K562 (cell line): ENCODE results near the gene JMJD1C. TPM values are rescaled to one million over a fixed set of nuclear protein-coding genes. Genes with fewer than 3 reads are reported as not detected.
A peak's percentile ranks its signal among the peaks of the same experiment; 100 is the strongest.

Experiments used
- AFF1 ChIP-seq, 2 experiments: fragments of 450-650 bp; IDR thresholded peaks; 2 replicates each; pipeline ENCODE4 v1.6.1; 2018; ENCODE audit warnings: mild to moderate bottlenecking in 2 of 2, low read depth in 1 of 2; ENCODE audit not compliant: partially characterized antibody in 2 of 2
- ATF1 ChIP-seq, 2 experiments: fragments of 450-650 bp in 1 of 2; IDR thresholded peaks; 2 replicates each; pipeline ENCODE4 v1.6.1; 2016; ENCODE audit warnings: missing compliant biosample characterization in 1 of 2, missing genetic modification characterization in 1 of 2
- GTF2E2 ChIP-seq: fragments of 200-800 bp; sonication (Bioruptor generic); IDR thresholded peaks from 2 replicates; pipeline ENCODE4 v1.6.1; 2016; ENCODE audit warnings: missing genetic modification characterization, missing compliant biosample characterization
- MAFG ChIP-seq: fragments of 450-650 bp; conservative IDR thresholded peaks from 2 replicates; pipeline ENCODE4 v1.6.1; 2016; ENCODE audit warnings: missing genetic modification characterization, missing compliant biosample characterization
- MNT ChIP-seq, 2 experiments: fragments of 450-650 bp; conservative IDR thresholded peaks; 2 replicates each; pipeline ENCODE4 v1.6.1; 2017; ENCODE audit warnings: mild to moderate bottlenecking in 2 of 2, moderate library complexity in 2 of 2
- NCOA6 ChIP-seq: fragments of 450-650 bp; IDR thresholded peaks from 2 replicates; pipeline ENCODE4 v1.6.1; 2017; ENCODE audit warnings: mild to moderate bottlenecking
- SMARCE1 ChIP-seq: fragments of 450-650 bp; IDR thresholded peaks from 2 replicates; pipeline ENCODE4 v1.7.1; 2016; ENCODE audit warnings: mild to moderate bottlenecking
- ZBTB11 ChIP-seq, 3 experiments: fragments of 200-800 bp in 1 of 3; fragments of 250-450 bp in 1 of 3; fragments of 450-650 bp in 1 of 3; sonication (Bioruptor Pico) in 1 of 3; sonication (Bioruptor generic) in 1 of 3; formaldehyde crosslinking in 1 of 3; IDR thresholded peaks; 2 replicates each; pipeline versions ENCODE4 v1.6.1 to v1.8.0; 2016 to 2022; ENCODE audit warnings: mild to moderate bottlenecking in 2 of 3, missing genetic modification characterization in 2 of 3, missing compliant biosample characterization in 1 of 3, moderate library complexity in 1 of 3
- ZNF316 ChIP-seq: fragments of 450-650 bp; IDR thresholded peaks from 2 replicates; pipeline ENCODE4 v1.6.1; 2016
- ZNF592 ChIP-seq: fragments of 450-650 bp; IDR thresholded peaks from 2 replicates; pipeline ENCODE4 v1.6.1; 2017; ENCODE audit warnings: antibody characterized with exemption, mild to moderate bottlenecking
- polyA plus RNA-seq, 8 experiments: library from polyadenylated mRNA; depleted of rRNA in 4 of 8; stranded (reverse) in 5 of 8; unstranded in 3 of 8; fragments of >200 nt; fragmentation: Nextera tagmentation in 2 of 8; fragmentation: Illumina TruSeq in 1 of 8; extraction: Ambion mirVana in 2 of 8; extraction: Trizol in 1 of 8; gene quantifications; 2 replicates each; pipeline versions ENCODE4 v1.2.1 to v1.2.3, GENCODE V29; 2011 to 2014; ENCODE audit warnings: inconsistent platforms in 1 of 8, missing spikeins in 1 of 8
- total RNA-seq, 7 experiments: library from RNA; depleted of rRNA in 6 of 7; stranded (reverse); fragments of >200 nt in 6 of 7; fragmentation: Illumina TruSeq in 2 of 7; extraction: Trizol in 2 of 7; gene quantifications; 2 replicates each; pipeline versions ENCODE4 v1.2.1 to v1.2.3, GENCODE V29; 2011 to 2021; ENCODE audit warnings: low replicate concordance in 1 of 7

The JMJD1C gene
- total and polyA plus RNA-seq, 9 of the 15 experiments (the other 6 are each of a cell fraction or from before 2014, with no cell fraction given) = 25.3 to 68.0 (median 47.2) TPM

GRCh38 chr10:63266391-63267316 lies 199.1 kb downstream of the JMJD1C start (continued):
- TF ChIP-seq ZBTB11 (CRISPR knock-in tag; IDR thresholded peaks at IDR 0.05) = 0 out of 6 replicates have a peak, but pooled peaks of 1 of the 3 experiments have one; percentile 3
- peak; percentile 90 for TF ChIP-seq ZNF316
- no peak for TF ChIP-seq ATF1 (CRISPR knock-in tag; IDR thresholded peaks at IDR 0.05)
- TF ChIP-seq ATF1 (tag; IDR thresholded peaks at IDR 0.05) = 0 out of 2 replicates have a peak, but pooled peaks have one; percentile 20
- TF ChIP-seq MAFG (tag) = peak; percentile 51
- no peak for TF ChIP-seq SMARCE1
- TF ChIP-seq ZNF592 = peak; percentile 8; the same call in 1 of the 2 replicates
- peak; percentile 5 to 15; a peak in 1 of 4 replicates for TF ChIP-seq MNT (conservative IDR thresholded peaks at IDR 0.05)
- TF ChIP-seq GTF2E2 (tag) = 0 out of 2 replicates have a peak, but pooled peaks have one; percentile 54
- 0 out of 2 replicates have a peak, but pooled peaks have one; percentile 18 for TF ChIP-seq NCOA6
- TF ChIP-seq AFF1 (IDR thresholded peaks at IDR 0.05; ENCODE audit: low read depth in 1 of 2, partially characterized antibody in 2 of 2) = peak in 1 of 2 experiments; percentile 55
